ENCODE data around the gene DPP3.
A peak's percentile ranks its signal among the peaks of the same experiment; 100 is the strongest.

DPP3 gene

GRCh38 chr11:66546368-66546965 is 66.2 kb downstream of the DPP3 start, which contains the start of gene ACTN3:
TSS of gene ACTN3 (plus strand) at chr11:66546903. CDS start at chr11:66546938, 35 bp downstream.
- ATAC-seq, result no peak; the same call in 2 of the 3 replicates
- TF ChIP-seq OSR1 (CRISPR knock-in tag; IDR thresholded peaks at IDR 0.05), result no peak
- peak; percentile 91; the same call in 1 of the 2 replicates for TF ChIP-seq GLIS3 (CRISPR knock-in tag; IDR thresholded peaks at IDR 0.05)
- TF ChIP-seq, protein P1, sequence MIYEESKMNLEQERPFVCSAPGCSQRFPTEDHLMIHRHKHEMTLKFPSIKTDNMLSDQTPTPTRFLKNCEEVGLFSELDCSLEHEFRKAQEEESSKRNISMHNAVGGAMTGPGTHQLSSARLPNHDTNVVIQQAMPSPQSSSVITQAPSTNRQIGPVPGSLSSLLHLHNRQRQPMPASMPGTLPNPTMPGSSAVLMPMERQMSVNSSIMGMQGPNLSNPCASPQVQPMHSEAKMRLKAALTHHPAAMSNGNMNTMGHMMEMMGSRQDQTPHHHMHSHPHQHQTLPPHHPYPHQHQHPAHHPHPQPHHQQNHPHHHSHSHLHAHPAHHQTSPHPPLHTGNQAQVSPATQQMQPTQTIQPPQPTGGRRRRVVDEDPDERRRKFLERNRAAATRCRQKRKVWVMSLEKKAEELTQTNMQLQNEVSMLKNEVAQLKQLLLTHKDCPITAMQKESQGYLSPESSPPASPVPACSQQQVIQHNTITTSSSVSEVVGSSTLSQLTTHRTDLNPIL (CRISPR knock-in tag; IDR thresholded peaks at IDR 0.05; ENCODE audit: low read depth), result no peak
- TF ChIP-seq CSDC2 (CRISPR knock-in tag; IDR thresholded peaks at IDR 0.05), result no peak
- TF ChIP-seq PPARA (CRISPR knock-in tag; IDR thresholded peaks at IDR 0.05; ENCODE audit: borderline replicate concordance), result no peak
- no peak for TF ChIP-seq CSRNP3 (CRISPR knock-in tag; IDR thresholded peaks at IDR 0.05)
- TF ChIP-seq TSHZ2 (CRISPR knock-in tag; IDR thresholded peaks at IDR 0.05), result no peak
- TF ChIP-seq TCF4 (CRISPR knock-in tag; IDR thresholded peaks at IDR 0.05; ENCODE audit: borderline replicate concordance), result no peak

DNA sequence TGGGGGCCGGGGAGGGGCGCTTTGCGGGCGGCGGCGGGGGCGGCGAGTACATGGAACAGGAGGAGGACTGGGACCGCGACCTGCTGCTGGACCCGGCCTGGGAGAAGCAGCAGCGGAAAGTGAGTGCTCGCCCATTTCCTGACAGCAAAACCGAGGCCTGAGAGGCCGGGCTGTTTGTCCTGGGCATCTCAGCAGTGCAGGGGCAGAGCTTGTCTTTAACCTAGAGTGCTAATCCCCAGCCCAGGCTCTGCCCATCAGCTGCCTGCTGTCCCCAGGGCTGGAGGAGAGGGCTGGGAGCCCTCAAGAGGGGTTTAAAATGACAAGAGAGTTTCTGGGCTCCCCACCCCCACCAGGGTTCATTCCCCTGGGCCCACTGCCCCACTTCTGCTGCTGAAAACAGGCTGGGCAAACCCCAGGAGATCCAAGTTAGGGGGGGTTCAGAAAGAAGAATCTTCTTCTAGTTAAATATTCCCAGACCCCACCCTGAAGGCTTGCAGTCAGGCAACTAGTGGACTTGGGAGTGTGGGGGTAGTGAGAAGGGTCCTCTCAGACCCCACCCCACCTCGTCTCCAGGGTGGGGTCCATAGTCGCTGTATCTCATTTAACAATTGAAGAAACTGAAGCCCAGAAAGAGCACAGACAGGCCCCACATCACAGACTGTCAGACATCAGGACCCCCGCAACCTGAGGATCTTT is 66.9 kb downstream of the DPP3 start:
- ATAC-seq, result no peak
- TF ChIP-seq ZNF565 (CRISPR knock-in tag; conservative IDR thresholded peaks at IDR 0.05; ENCODE audit: low read depth) (no peak), PATZ1 (CRISPR knock-in tag; IDR thresholded peaks at IDR 0.05; ENCODE audit: borderline replicate concordance) (no peak), BACH2 (CRISPR knock-in tag; IDR thresholded peaks at IDR 0.05; ENCODE audit: borderline replicate concordance) (no peak)

- TF ChIP-seq ZNF70 (CRISPR knock-in tag; IDR thresholded peaks at IDR 0.05) (no peak), OSR1 (CRISPR knock-in tag; IDR thresholded peaks at IDR 0.05) (no peak), ARNTL (CRISPR knock-in tag; IDR thresholded peaks at IDR 0.05; ENCODE audit: borderline replicate concordance, low read depth) (no peak), ZFP3 (CRISPR knock-in tag; IDR thresholded peaks at IDR 0.05) (no peak)
- no peak for ATAC-seq
Observed at GRCh38 chr11:66547662-66548009, 67.4 kb downstream of the DPP3 start.

GRCh38 chr11:66548041-66548440 is 67.8 kb downstream of the DPP3 start:
- no peak for ATAC-seq
- no peak for TF ChIP-seq TSHZ2 (CRISPR knock-in tag; IDR thresholded peaks at IDR 0.05)
- no peak for TF ChIP-seq ESRRG (CRISPR knock-in tag; IDR thresholded peaks at IDR 0.05)
- TF ChIP-seq PPARA (CRISPR knock-in tag; IDR thresholded peaks at IDR 0.05; ENCODE audit: borderline replicate concordance), result no peak
- no peak for TF ChIP-seq ZNF565 (CRISPR knock-in tag; conservative IDR thresholded peaks at IDR 0.05; ENCODE audit: low read depth)
- no peak for TF ChIP-seq PATZ1 (CRISPR knock-in tag; IDR thresholded peaks at IDR 0.05; ENCODE audit: borderline replicate concordance)
- no peak for TF ChIP-seq ZFP3 (CRISPR knock-in tag; IDR thresholded peaks at IDR 0.05)
- no peak for TF ChIP-seq ZNF8 (CRISPR knock-in tag; IDR thresholded peaks at IDR 0.05)
- no peak for TF ChIP-seq BACH2 (CRISPR knock-in tag; IDR thresholded peaks at IDR 0.05; ENCODE audit: borderline replicate concordance)
- no peak for TF ChIP-seq ZNF70 (CRISPR knock-in tag; IDR thresholded peaks at IDR 0.05)
- no peak for TF ChIP-seq POU6F1 (CRISPR knock-in tag; IDR thresholded peaks at IDR 0.05; ENCODE audit: borderline replicate concordance, low read depth)
- TF ChIP-seq RARB (CRISPR knock-in tag; IDR thresholded peaks at IDR 0.05), result no peak
- TF ChIP-seq TOX (CRISPR knock-in tag; IDR thresholded peaks at IDR 0.05; ENCODE audit: borderline replicate concordance), result no peak
- TF ChIP-seq ARNTL (CRISPR knock-in tag; IDR thresholded peaks at IDR 0.05; ENCODE audit: borderline replicate concordance, low read depth), result no peak
- TF ChIP-seq ZC3H10 (CRISPR knock-in tag; IDR thresholded peaks at IDR 0.05), result no peak
- no peak for TF ChIP-seq TCF4 (CRISPR knock-in tag; IDR thresholded peaks at IDR 0.05; ENCODE audit: borderline replicate concordance)

Measured in SK-N-SH treated with all-trans-retinoic acid at 6 μM for 48 hours (cell line).